AG04449 (cell line): ENCODE measurements around the gene MTUS2.
"Not testable (repeated sequence)": the region's sequence is repeated elsewhere in the genome, so short reads cannot be mapped to it uniquely, and the experiment has no call there.

ENCODE experiments used
- CTCF ChIA-PET: fragments of 350-600 bp; formaldehyde crosslinking; extraction: SDS; loops from one replicate; lab custom pipeline; 2021; ENCODE audit warnings: antibody characterized with exemption; lab: Yijun Ruan, JAX
- POLR2A ChIA-PET: fragments of 400-600, 350-600 bp; formaldehyde crosslinking; extraction: SDS; loops from one replicate; lab custom pipeline; 2020; ENCODE audit warnings: antibody characterized with exemption, inconsistent platforms; lab: Yijun Ruan, JAX
- DNase-seq: peaks from one replicate; pipeline ENCODE4 v3.0.0-alpha.2; 2010; ENCODE audit warnings: low read depth, low spot score
- H3K4me3 ChIP-seq: 2 replicates; pipeline ENCODE4 v1.5.1; 2011; ENCODE audit warnings: low read depth, mild to moderate bottlenecking, control low read depth, low read length
- CTCF ChIP-seq: IDR thresholded peaks from one replicate; pipeline ENCODE4 v1.5.1; 2011; ENCODE audit warnings: mild to moderate bottlenecking, moderate library complexity, low read length, control low read depth, inconsistent platforms; ENCODE audit not compliant: insufficient read depth; ENCODE audit errors: missing control alignments

MTUS2 gene

GRCh38 chr13:29185926-29186325, 365.8 kb downstream of the MTUS2 start:
- TF ChIP-seq CTCF = no peak
- ChIA-PET CTCF (no interaction called here), POLR2A (no interaction called here)
- no peak for DNase-seq
- H3K4me3 ChIP-seq = no peak overlapping the region

- no peak overlapping the region for H3K4me3 ChIP-seq
- no peak for DNase-seq
- ChIA-PET POLR2A (no interaction called here), CTCF (no interaction called here)
- TF ChIP-seq CTCF = no peak
These were observed 367.4 kb downstream of the MTUS2 start for GRCh38 chr13:29187584-29187983.

- no peak for TF ChIP-seq CTCF
- no peak overlapping the region for H3K4me3 ChIP-seq
- no peak for DNase-seq
- ChIA-PET CTCF (no interaction called here), POLR2A (no interaction called here)
These were observed 370.2 kb downstream of the MTUS2 start for GRCh38 chr13:29190298-29190697.

GRCh38 chr13:29193083-29193482, 372.9 kb downstream of the MTUS2 start:
- ChIA-PET CTCF (no interaction called here), POLR2A (no interaction called here)
- no peak for TF ChIP-seq CTCF
- no peak for DNase-seq
- H3K4me3 ChIP-seq = no peak overlapping the region

GRCh38 chr13:29195456-29195855, 375.3 kb downstream of the MTUS2 start:
- no peak for DNase-seq
- H3K4me3 ChIP-seq = no peak overlapping the region
- ChIA-PET POLR2A (no interaction called here), CTCF (no interaction called here)
- no peak for TF ChIP-seq CTCF

- POLR2A ChIA-PET = no interaction called here
- no peak for DNase-seq
- TF ChIP-seq CTCF = no peak
These were observed 376.4 kb downstream of the MTUS2 start for GRCh38 chr13:29196409-29197074.

GRCh38 chr13:29202753-29203152, 382.6 kb downstream of the MTUS2 start:
- H3K4me3 ChIP-seq, DNase-seq, CTCF ChIA-PET, POLR2A ChIA-PET: not testable (repeated sequence)

More at GRCh38 chr13:29196409-29197074, 376.4 kb downstream of the MTUS2 start:
- CTCF ChIA-PET = no interaction called here
- no peak overlapping the region for H3K4me3 ChIP-seq
